ENCODE measurements around the gene PLCXD1.
"Not testable (repeated sequence)": the region's sequence is repeated elsewhere in the genome, so short reads cannot be mapped to it uniquely, and the experiment has no call there.

PLCXD1 gene

DNA sequence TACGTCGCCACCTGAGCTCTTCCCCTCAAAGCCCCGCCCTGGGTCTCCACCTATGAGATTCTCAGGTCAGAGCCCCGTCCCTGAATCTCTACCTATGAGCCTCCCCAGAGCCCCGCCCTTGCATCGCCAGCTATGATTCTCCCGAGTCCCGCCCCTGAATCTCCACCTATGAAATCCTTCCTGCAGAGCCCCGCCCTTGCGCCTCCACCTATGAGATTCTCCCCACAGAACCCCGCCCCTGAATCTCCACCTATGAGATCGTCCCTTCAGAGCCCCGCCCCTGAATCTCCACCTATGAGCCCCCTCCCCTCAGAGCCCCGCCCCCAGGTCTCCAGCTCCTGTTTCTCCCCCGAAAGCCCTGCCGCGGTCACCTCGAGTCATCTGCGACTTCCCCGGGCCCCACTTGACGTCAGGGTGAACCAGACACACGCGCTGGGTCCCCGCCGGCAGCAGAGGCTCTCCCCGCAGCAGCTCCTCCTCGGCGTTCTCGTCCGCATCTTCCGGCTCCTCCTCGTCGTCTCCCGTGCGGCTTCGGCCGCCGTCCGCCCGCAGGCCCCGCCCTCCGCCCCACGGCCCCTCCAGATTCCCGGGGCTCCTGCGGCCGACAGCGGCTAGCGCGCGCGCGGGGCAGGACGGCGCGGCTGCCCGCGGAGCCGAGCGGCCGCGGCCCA lies 37.0 kb downstream of the PLCXD1 start:
- no peak for DNase-seq

DNA sequence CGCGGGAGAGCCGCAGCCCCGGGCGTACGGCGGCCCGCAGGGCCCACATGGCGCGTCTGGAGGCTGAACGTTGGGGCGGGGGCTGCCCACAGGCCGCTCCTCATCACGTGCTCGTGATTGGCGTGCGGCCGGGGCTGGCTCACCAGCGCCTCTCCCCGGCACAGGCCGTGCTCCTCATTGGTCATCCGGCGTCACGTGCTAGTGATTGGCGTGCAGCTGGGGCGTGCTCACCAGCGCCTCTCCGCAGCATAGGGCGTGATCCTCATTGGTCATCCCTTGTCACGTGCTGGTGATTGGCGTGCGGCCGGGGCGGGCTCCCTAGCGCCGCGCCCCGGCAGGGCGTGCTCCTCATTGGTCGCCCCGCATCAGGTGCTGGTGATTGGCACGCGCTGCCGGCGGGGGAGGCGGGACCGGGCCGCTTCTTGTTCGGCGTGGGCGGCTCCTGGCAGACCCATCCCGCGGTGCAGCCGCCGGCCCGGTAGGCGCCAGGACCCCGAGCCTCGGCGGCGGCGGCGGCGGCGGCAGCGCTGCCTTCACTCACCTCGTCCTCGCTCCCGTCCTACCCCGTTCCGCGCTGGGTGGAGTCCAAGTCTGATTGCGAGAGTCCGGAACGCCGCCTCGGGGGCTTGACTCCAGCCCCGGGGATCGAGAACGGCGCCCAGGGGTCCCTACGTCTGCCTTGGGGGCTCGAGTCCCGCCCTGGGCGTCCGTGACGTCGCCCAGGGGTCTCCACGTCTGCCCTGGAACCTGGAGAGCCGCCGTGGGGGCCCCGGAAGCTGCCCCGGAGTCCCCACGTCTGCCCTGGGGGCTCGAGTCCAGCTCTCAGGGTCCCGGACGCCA lies 37.8 kb downstream of the PLCXD1 start, which contains the start of gene GTPBP6:
TSS of gene GTPBP6 (minus strand) at position 58 of the 840 bp plus-strand sequence. CDS start at position 49, 9 bp downstream.
- no peak for DNase-seq

DNA sequence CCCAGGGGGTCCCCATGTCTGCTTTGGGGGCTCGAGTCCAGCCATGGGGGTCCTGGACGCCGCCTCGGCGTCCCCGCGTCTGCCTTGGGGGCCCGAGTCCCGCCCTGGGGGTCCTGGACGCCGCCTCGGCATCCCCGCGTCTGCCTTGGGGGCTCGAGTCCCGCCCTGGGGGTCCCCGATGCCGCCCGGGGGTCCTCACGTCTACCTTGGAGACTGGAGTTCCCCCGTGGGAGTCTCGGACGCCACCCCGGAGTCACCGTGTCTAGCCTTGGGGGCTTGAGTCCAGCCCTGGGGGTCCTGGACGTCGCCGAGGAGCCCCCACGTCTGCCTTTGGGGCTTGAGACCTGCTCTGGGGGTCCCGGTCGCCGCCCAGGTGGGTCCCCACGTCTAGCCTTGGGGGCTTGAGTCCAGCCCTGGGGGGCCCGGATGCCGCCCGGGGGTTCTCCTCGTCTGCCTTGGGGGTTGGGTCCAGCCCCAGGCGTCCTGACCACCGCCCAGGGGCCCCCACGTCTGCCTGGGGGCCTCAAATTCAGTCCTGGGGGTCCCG lies 38.5 kb downstream of the PLCXD1 start:
- no peak for DNase-seq

DNA sequence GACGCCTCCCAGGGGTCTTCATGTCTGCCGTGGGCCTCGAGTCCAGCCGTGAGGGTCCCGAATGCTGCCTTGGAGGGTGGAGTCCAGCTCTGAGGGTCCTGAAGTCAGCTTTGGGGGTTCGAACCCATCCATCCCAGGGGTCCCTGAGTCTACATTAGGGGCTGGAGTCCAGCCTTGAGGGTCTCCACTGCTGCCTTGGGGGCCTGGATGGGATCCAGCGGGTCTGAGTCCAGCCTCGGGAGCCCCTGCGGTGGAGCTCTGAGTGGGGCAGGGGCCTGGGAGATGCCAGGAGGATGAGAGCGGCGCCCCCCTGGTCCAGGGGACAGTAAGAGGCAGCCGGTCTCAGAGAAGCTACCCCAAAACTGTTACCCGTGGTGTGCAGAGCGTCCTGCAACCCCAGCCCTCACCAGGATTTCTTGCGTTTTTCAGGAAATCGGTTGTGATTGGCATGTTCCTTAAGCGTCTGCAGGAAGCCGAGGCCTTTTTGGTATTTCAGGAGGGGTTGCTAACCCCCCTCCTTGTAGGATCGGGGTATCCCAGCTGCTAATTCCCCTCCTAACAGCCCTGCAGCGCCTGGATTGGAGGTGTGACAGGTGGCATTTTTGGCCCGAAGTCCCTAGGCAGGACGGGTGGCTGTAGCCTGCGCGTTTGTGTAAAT lies 39.1 kb downstream of the PLCXD1 start:
- DNase-seq, result no peak

DNA sequence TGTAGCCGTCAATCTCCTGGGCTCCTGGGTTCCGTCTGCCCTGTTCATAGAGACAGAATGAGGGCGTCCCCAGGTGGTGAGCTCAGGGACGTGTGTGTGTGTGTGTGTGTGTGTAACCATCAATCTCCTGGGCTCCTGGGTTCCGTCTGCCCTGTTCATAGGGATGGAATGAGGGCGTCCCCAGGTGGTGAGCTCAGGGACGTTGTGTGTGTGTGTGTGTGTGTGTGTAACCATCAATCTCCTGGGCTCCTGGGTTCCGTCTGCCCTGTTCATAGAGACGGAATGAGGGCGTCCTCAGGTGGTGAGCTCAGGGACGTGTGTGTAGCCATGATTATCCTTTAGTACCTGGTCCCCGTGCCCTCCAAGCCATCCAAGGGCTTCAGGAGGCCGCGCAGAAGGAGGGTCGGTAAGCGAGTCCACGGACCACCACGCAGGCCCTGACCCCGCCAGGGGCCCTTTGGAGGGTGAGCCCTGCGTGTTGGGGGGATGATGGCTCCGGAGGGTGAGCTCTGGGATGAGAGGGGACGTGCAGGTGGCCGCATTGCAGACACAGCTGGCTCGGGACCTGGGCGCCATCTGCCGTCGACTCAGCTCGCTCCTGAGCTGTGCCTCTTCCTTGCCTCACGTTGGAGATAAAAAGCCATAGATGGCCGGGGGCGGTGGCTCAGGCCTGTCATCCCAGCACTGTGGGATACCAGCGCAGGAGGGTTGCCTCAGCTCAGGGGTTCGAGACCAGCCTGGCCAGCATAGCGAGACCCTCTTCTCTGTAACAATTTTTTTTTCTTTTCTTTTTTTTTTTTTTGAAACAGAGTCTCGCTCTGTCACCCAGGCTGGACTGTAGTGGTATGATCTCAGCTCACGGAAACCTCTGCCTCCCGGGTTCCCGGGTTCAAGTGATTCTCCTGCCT lies 42.8 kb downstream of the PLCXD1 start:
- no peak for DNase-seq

DNA sequence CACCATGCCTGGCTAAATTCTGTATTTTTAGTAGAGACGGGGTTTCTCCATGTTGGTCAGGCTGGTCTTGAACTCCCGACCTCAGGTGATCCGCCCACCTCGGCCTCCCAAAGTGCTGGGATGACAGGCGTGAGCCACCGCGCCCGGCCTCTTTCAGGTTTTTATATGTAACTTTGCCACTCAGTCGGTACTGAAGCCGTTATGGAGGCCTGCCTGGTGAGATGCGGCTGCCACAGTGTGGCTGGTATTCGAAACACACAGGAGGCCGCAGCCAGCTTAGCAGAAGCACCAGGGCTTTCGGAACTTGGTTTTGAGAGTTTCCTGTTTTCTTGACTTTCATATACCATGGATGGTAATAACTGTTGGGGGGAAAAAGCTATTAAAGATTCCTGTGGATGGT lies 43.5 kb downstream of the PLCXD1 start:
- not testable (repeated sequence) for DNase-seq

DNA sequence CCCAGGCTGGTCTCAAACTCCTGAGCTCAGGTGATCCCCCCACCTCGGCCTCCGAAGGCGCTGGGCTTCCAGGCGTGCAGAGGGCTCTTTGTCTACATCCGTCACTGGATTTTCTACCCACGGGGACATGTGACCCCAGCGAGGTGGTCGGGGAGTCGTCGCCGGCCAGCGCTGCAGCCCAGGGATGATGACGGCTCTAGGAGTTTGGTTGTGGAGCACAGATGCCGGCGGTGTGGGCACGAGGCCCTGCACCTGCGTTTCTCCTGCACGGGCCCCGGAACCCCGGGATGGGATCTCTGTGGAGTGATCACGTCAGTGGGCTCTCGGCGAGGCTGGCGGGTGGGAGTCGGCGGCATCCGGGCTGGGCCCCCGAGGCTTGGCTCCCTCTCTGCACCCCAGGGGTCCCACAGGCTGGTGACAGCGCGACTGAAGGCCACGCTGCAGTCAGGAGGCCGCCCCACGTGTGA lies 46.5 kb downstream of the PLCXD1 start:
- no peak for DNase-seq

DNA sequence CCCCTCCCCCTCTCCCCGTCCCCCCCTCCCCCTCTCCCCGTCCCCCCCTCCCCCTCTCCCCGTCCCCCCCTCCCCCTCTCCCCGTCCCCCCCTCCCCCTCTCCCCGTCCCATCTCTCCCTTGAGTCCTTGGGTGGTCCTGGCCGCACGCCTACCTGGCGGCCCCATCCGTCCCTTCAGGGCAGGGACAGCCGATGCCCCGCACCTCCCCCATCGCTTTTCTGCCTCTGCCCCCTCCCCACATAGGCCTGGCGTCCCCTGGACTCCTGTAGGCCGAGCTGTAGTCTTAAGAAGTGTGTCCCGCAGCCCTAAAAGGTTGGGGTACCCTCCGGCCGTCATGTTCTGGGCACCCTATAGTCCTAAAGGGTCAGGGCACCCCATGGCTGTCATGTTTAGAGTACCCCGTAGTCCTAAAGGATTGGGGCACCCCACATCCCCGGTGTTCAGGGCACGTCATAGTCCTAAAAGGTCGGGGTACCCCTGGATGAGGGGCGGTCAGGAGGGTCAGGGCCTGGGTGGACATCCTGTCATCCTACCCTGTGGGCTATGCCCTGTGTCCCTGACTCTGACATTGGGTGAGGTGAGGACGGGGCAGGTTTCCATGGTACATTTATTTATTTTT lies 48.2 kb downstream of the PLCXD1 start:
- DNase-seq, result no peak

DNA sequence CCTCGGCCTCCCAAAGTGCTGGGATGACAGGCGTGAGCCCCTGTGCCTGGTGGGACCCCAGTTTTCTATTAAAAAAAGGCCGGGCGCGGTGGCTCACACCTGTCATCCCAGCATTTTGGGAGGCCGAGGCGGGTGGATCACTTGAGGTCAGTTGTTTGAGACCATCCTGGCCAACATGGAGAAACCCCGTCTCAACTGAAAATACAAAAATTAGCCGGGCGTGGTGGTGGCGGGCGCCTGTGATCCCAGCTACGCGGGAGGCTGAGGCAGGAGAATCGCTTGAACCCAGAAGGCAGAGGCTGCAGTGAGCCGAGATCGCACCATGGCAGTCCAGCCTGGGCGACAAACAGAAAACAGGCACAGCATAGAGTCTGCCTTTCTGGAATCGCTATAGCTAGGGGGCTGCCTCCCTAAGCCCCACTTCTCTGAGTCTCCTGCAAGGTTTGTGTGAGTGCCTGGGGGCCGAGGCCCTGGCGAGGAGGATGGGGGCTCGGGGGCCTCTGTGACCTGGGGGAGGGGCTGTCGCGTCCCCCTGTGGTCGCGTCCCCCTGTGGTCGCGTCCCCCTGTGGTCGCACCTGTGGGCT lies 49.1 kb downstream of the PLCXD1 start:
- not testable (repeated sequence) for DNase-seq

DNA sequence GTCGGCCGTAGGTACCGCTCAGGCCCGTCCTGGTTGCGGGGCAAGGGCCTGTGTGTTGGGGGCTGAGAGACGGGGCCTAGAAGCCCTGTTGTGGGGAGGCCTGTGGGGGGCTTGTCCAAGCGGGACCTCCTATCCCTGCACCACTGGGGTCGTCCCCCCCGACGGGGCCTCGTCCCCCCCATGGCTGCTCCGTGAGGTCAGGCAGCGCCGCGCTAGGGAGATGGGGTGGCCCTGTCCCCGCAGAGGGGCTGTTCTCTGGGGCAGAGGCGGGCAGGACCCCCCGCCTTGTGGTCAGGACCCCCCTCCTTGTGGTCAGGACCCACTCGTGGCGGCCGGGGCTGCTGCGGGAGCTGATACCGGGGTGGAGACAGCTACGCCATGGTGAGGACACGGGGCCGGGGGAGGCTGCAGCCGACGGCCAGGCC lies 49.6 kb downstream of the PLCXD1 start:
- DNase-seq, result no peak

DNA sequence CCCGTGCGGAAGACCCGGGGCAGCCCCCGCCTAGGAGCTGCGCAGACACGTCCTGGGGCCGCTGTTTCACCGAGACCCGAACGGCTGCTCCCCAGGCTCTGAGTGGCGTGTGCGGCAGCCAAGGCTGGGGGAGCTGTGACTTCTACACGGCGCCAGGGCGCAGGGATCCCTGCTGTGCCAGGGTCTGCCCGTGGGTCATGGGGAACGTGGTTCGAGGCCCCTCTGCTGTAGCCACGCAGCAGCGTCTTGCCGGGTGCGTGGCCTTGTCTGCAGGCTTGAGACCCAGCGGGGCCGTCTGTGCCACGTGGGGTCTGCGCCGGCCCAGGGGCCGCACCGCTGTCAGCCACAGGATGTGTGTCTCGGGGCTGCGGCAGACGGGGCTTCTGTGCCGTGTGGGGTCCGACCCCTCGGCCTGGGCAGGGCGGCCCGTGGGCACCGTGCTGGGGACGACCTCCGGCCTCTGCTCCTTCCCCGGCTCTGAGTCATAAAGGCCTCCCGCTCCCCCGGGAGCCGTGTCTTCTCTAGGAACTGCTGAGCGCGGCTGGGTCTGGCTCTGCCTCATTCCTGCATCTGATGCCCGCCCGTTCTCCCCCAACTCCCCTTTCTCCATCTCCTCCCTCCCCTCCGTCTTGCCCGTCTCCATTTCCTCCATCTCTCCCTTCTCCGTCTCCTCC lies 50.1 kb downstream of the PLCXD1 start:
- no peak for DNase-seq

DNA sequence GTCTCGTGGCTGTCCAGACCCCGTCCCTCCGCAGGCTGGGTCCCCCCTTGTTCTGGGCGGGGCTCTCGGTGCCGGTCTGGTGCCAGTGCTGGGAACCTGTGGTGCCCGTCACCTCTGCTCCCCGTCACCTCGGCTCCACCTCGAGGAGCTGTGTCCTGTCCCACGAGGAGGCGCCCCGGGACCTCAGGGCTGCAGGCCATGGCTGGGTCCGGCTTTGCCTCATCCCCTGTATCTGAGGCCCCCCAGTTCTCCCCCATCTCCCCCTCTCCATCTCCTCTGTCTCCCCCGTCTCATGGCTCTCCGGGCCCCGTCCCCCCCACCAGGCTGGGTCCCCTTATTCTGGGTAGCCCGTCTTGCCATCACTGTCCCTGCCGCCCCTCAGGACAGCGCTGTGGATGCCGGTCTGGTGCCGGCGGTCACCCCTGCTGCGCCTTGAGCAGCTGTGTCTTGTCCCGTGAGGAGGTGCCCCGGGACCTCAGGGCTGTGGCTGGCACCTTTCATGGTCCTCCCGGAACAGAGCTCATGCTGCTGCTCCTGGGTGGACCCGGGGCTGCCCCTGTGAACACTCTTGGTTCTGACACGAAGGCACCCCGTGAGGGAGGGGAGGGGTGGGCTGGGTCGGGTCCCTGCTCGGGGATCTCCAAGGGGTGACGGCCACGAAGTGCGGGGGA lies 50.8 kb downstream of the PLCXD1 start:
- DNase-seq, result no peak

DNA sequence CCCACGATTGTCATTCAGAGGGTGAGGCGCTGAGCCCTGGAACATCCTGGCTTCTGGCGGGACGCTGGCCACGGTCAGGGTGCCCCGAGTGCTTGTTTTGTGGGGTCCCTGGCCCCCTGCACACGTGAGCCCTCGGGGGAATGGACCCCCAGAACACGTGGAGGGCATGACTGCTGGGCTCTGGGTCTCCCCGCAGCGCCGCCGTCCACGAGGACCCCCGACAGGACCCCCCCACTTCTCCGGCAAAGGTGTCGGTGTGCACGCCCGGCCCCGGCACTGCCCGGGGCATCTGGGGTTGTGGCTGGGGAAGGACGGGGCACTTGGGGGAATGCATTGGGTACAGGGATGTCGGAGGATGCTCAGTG lies 51.3 kb downstream of the PLCXD1 start:
- no peak for DNase-seq

DNA sequence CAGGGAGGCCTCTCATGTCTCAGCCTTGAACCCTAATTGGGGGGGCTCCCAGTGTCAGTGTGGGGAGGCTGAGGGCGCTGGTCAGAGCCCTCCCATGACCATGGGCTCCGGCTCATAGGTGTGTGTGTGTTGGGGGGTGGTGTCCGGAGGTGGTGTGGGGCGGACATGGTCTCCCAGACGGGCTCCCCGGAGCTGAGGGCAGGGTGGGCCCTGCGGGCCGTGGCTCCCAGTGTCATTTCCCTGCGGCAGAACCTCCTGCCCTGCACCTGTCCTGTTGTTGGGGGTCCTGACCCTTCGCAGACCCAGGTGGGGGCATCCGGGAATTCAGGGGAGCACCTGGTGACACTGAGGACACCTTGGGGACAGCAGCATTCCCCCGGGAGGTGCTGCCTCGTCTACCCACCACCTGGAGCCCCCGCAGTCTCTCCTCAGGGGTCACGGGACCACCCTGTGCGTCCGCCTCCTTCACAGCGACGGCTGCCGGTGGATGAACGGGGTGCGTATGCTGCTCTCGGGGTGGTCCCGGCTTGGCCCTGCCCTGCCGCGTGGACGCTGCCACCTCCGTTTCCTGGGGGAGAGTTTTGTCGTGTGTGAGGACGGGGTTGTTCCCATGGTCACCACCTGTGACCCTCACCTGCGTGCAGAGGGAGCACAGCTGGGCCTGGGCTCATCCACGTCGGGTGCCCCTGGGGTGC lies 51.9 kb downstream of the PLCXD1 start:
- DNase-seq, result no peak

DNA sequence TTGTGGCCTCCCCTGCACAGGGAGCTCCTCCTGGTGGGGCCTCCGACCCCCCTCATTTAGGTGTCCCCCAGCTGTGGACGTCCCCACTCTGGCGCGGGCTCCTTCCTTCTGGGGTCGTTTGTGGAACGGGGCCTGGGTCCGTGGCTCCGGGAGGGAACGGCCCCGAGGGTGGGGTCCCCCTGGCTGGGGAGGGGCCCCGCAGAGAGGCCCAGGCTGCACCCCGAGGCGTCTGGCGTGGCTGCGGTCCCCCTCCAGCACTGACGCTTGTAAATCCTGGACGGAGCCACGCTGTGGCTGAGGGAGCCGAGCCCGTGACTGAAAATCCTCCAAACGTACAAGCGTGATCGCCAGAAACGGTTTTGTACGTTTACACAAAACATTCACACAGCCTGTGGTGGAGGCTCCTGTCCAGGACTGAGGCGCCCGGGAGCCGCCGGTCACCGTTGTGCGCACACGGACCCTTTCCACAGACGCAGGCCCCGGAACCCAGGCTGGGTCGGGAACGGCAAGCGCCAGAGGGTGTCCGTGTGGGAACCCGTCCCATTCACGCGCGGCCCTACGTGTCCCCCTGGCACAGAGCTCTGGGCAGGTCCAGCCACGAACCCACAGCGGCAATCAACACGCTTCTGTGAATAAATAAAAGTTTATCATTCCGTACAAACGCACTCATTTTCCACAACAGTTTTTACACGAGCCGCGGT lies 52.6 kb downstream of the PLCXD1 start:
- no peak for DNase-seq

DNA sequence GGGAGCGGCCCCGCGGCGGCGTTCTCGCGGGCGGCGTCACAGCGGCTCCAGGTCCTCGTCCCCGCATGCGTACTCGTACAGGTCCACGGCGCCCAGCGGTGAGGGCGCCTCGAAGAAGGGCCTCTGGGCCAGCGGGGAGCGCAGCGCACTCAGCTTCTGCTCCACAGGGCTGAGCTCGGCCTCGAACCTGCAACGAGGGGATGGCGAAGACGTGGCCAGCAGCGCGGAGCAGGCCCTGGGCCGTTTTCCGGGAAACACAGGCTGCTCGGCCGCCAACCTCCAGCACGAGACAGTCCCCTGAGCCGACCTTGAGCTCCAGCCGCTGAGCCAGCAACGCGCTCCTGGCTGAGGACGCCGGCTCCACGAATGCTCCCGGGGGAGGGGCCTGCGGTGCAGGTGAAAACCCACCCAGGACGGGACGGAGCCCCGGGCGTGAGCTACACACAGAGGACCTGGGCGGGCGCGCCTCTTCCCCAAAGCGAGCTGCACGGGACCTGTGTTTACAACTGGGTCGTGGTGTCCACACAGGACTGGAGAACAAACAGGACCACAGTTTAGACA lies 53.2 kb downstream of the PLCXD1 start:
- no peak for DNase-seq

DNA sequence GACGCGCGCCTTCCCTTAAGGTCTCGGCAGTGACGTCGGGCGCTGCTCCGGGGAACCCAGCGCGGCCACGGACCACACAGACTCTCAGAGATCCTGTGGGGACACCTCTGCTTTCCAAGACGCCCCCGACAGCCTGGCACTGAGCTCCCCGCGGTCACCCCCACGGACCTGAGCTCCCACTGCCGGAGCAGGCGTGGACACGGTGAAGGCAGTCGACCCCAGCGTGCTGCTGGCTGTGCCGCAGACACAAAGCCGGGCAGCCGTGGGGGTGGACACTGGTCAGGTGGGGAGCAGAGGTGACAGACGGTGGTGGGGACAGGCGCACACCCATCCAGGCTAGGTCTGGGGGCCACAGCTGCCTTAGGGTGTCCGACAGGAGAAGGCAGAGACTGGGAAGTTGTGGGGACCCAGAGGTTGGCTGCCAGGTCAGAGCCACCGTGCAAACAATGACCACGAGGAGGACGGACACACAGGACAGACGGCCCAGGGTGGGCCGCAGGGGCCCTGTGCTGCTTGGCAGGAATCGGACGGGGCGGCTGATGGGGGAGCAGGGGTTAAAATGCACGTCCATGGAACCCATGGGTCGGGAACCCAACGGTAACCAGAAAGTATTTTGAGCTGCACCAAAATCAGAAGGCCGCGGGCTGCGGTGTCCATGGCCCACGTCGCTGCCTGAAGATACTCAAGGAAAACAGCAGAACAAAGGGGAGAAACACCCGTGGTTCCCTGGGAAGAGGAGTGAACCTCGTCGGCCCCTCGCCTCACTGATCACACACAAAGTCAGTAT lies 54.0 kb downstream of the PLCXD1 start:
- DNase-seq, result no peak

DNA sequence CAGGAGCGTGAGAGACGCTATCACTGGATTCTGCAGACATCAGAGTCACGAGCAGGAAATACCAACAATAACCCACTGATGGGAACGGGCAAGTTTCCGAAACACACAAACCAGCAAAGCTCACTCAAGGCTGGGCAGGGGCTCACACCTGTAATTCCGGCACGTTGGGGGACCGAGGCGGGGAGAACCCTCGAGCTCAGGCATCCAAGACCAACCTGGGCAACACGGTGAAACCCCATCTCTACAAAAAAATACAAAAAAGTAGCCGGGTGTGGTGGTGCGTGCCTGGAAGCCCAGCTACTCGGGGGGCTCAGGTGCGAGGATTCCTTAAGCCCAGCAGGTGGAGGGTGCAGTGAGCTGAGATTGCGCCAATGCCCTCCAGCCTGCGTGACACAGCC lies 54.6 kb downstream of the PLCXD1 start:
- no peak for DNase-seq

All from DMS79 treated with DMSO at 0.1 percent for 48 hours (cell line).